ENCODE data around the gene ESYT1.

The ESYT1 gene

GRCh38 chr12:56079723-56080555 is 48.1 kb upstream of the ESYT1 start, which contains the start of gene ERBB3 (continued):
- TF ChIP-seq ZBTB44 (tag by site-specific recombination; IDR thresholded peaks at IDR 0.05) (peak; percentile 95), MYNN (tag by site-specific recombination; IDR thresholded peaks at IDR 0.05; ENCODE audit: borderline replicate concordance) (no peak), ZNF670 (tag by site-specific recombination; IDR thresholded peaks at IDR 0.05; ENCODE audit: low read depth) (no peak), ZNF521 (tag by site-specific recombination; IDR thresholded peaks at IDR 0.05) (no peak), PBX3 (CRISPR knock-in tag; IDR thresholded peaks at IDR 0.05) (0 out of 2 replicates have a peak, but pooled peaks have one; percentile 30), PATZ1 (tag by site-specific recombination; IDR thresholded peaks at IDR 0.05) (peak; percentile 100)

GRCh38 chr12:56080556-56081138 is 47.4 kb upstream of the ESYT1 start:
- H3K4me3 ChIP-seq (ENCODE audit: low read depth, low read length), result peak overlapping the region; percentile 40
- peak; percentile 43; the same call in 1 of the 2 replicates for TF ChIP-seq GLIS1 (tag by site-specific recombination; IDR thresholded peaks at IDR 0.05)
- 0 out of 2 replicates have a peak, but pooled peaks have one; percentile 29 for TF ChIP-seq ZNF580 (tag by site-specific recombination; IDR thresholded peaks at IDR 0.05)
- 0 out of 2 replicates have a peak, but pooled peaks have one; percentile 33 for TF ChIP-seq ZNF10 (tag by site-specific recombination; IDR thresholded peaks at IDR 0.05)
- TF ChIP-seq ZBTB48 (tag by site-specific recombination; IDR thresholded peaks at IDR 0.05), result no peak
- TF ChIP-seq ZNF529 (tag by site-specific recombination; IDR thresholded peaks at IDR 0.05; ENCODE audit: insufficient replicate concordance), result no peak
- no peak for TF ChIP-seq SP7 (tag by site-specific recombination; IDR thresholded peaks at IDR 0.05)
- TF ChIP-seq ZNF426 (tag by site-specific recombination; IDR thresholded peaks at IDR 0.05), result no peak
- TF ChIP-seq ZNF518A (tag by site-specific recombination; conservative IDR thresholded peaks at IDR 0.05; ENCODE audit: low read depth), result no peak
- no peak for TF ChIP-seq ZNF16 (tag by site-specific recombination; IDR thresholded peaks at IDR 0.05; ENCODE audit: low read depth)
- TF ChIP-seq HOXC10 (CRISPR knock-in tag; IDR thresholded peaks at IDR 0.05), result 0 out of 2 replicates have a peak, but pooled peaks have one; percentile 54
- TF ChIP-seq ZNF664 (tag by site-specific recombination; IDR thresholded peaks at IDR 0.05), result peak; percentile 99
- no peak for TF ChIP-seq KLF9 (tag by site-specific recombination; IDR thresholded peaks at IDR 0.05; ENCODE audit: low read depth)
- peak; percentile 94 for TF ChIP-seq PRDM10 (tag by site-specific recombination; IDR thresholded peaks at IDR 0.05)
- H3K4me1 ChIP-seq (ENCODE audit: control insufficient read depth, insufficient read depth, low read length), result no peaks in the 10 kb centered on the region; the same call in 1 of the 2 replicates
- H3K9me3 ChIP-seq (ENCODE audit: control insufficient read depth, insufficient read depth, low read depth, low read length), result no peaks in the 10 kb centered on the region
- POLR2A ChIA-PET, result interaction anchor here (0.6 to 4.6 kb wide), 4 partner anchors 20 to 76 kb away, joined by 3 to 54 read pairs (median 5); partner anchors contain the start of gene PA2G4
- CTCF ChIA-PET, result interaction anchor here (0.6 to 3.3 kb wide), 6 partner anchors 10 to 41 kb away, joined by 3 to 26 read pairs (median 4); partner anchors contain the start of gene PA2G4
- no peaks in the 10 kb centered on the region for H3K36me3 ChIP-seq (ENCODE audit: control insufficient read depth in 2 of 2, insufficient read depth in 1 of 2, low read length in 2 of 2)
- peak overlapping the region; percentile 64; the same call in 1 of the 2 replicates for H3K27ac ChIP-seq (ENCODE audit: extremely low read depth, low read depth, low read length)
